CD4-positive, alpha-beta T cell treated with Interleukin-6 for 4 hours (primary cell): Measurements from ENCODE around the gene INMT.

Source experiments
- DNase-seq: peaks from one replicate; pipeline ENCODE4 v3.0.0-alpha.2; 2020; ENCODE audit warnings: mixed read lengths

The INMT gene

GRCh38 chr7:30789334-30789711 is 37.4 kb downstream of the INMT start:
- no peak for DNase-seq

- no peak for DNase-seq
These were observed 38.4 kb downstream of the INMT start for GRCh38 chr7:30790356-30790755.

- DNase-seq, result no peak
These were observed 39.2 kb downstream of the INMT start for GRCh38 chr7:30791114-30791513.

GRCh38 chr7:30795161-30795948 is 43.4 kb downstream of the INMT start:
- DNase-seq, result no peak

- no peak for DNase-seq
These were observed 44.4 kb downstream of the INMT start for GRCh38 chr7:30796105-30796869.

- no peak for DNase-seq
These were observed 45.5 kb downstream of the INMT start for GRCh38 chr7:30797176-30798040.

GRCh38 chr7:30799206-30799975 is 47.5 kb downstream of the INMT start:
- no peak for DNase-seq

- DNase-seq, result no peak
These were observed 48.2 kb downstream of the INMT start for GRCh38 chr7:30799976-30800661.

- peak; percentile 35 for DNase-seq
These were observed 48.9 kb downstream of the INMT start for GRCh38 chr7:30800785-30801252.

- no peak for DNase-seq
These were observed 50.9 kb downstream of the INMT start for GRCh38 chr7:30802812-30803211.

GRCh38 chr7:30804078-30804661 is 52.2 kb downstream of the INMT start:
- DNase-seq, result no peak

- DNase-seq, result no peak
These were observed 53.3 kb downstream of the INMT start for GRCh38 chr7:30805081-30805691.

- no peak for DNase-seq
These were observed 54.0 kb downstream of the INMT start for GRCh38 chr7:30805931-30806330.
